ENCODE results near the gene STN1. TPM values are rescaled to one million over a fixed set of nuclear protein-coding genes. Genes with fewer than 3 reads are reported as not detected.

The STN1 gene
- total and polyA plus RNA-seq, 4 experiments from 2014 or later: 30.4 to 111 (median 71.2) TPM

DNA sequence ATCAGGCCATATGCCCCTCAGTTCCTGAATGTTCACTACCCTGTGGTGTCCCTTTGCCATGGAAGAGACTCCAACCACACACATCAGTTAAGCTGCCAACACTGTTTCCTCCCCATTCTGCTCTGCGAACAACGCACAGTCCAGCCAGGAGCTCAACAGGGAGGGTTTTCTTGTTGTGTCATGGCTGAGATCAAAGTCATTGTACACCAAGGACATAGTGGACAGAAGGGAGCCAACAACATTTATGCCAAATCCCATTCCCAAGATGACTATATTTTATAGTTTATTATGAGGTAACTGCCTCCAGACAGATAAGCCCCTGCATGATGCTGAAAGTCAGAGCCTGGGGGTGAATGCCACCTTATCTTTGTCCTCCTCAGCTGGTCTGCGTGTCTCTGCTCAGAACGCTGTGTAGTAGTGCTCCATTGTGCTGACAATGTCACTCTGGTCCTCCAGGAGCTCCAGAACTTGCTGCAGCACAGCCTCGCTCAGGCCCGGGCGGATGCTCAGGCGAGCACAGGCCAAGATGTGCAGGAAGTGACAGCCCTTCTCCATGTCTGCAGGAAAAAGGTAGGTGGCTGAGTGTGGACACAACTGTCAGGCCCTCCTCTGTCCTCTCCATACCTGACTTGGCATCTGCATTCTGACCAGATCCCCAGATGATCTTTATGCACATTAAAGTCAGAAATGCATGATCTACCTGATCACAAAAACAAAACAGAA, 35.5 kb downstream of the STN1 start:
- Mint-ChIP-seq H3K27ac (no peak overlapping the region), H3K9me3 (no peaks in the 10 kb centered on the region), H3K4me3 (peak overlapping the region in 1 of 8 donors; percentile 58), H3K36me3 (peaks cover 71 to 88% of the 10 kb centered on the region in 2 donors), H3K27me3 (no peaks in the 10 kb centered on the region), H3K4me1 (peaks cover 0 to 8% (median 3%) of the 10 kb centered on the region in 4 donors)
- H3K27me3 ChIP-seq (ENCODE audit: insufficient read depth, low read length): no peaks in the 10 kb centered on the region
- no peak overlapping the region for H3K4me3 ChIP-seq (ENCODE audit: low read length in 2 of 2)
- CTCF ChIA-PET (ENCODE audit: partially characterized antibody): interaction anchor here (1.1 to 2.6 kb wide), 2 partner anchors 7 to 169 kb away, joined by 4 to 6 read pairs; no protein-coding TSS in a partner anchor
- intact Hi-C loops (cut with micrococcal nuclease): no loop called here
- H3K36me3 ChIP-seq (ENCODE audit: insufficient read depth, low read length): peaks cover 83% of the 10 kb centered on the region
- POLR2A ChIA-PET (ENCODE audit: partially characterized antibody): no interaction called here
- H3K9me3 ChIP-seq (ENCODE audit: control insufficient read depth in 1 of 2, low read length in 2 of 2): no peaks in the 10 kb centered on the region
- H3K4me1 ChIP-seq (ENCODE audit: insufficient read depth, low read length): no peaks in the 10 kb centered on the region
- H3K27ac ChIP-seq (ENCODE audit: low read depth, low read length): no peak overlapping the region
- no peak for DNase-seq

DNA sequence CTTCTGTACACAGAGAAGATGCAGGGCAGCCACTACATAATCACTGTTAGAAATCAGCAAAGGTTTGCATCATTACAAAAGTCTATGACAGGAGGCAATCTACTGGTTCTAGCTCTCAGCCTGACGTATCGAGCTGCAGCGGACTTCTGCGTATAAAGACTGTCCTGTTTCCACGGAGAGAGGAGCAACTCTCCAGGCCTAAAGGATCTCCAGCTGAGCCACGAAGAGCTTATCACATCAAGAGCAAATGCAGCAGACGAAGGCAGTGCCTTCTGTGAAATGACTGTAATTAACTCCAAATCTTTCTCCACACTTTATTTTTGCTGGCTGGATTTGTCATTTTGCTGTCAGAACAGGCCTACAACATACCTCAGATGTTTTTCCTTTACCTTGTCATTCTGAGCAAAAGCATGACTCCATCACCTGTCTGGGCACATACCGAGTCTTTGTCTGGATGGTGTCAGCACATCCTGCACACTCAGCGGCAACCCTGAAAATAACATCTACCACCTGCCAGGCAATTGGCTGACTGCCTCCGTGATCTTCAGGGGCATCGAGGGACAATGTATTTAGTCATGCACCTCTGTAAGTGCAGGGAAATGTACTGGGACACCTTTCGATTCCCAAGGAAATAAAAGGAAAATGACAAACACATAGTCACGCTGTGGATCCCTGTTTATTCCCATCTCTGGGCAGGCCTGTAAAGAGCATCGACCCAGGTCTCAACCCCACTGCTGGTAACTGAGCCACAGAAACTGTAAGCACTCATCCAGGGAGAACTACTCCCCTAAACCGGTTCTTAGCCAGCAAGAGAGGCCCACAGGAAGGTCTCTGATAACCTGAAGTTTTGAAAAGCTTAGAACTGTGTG, 36.3 kb downstream of the STN1 start:
- Histone ChIP-seq H3K36me3 (ENCODE audit: insufficient read depth, low read length) (peaks cover 83% of the 10 kb centered on the region), H3K4me3 (ENCODE audit: low read length in 2 of 2) (no peak overlapping the region), H3K27ac (ENCODE audit: low read depth, low read length) (no peak overlapping the region), H3K27me3 (ENCODE audit: insufficient read depth, low read length) (no peaks in the 10 kb centered on the region), H3K9me3 (ENCODE audit: control insufficient read depth in 1 of 2, low read length in 2 of 2) (no peaks in the 10 kb centered on the region), H3K4me1 (ENCODE audit: insufficient read depth, low read length) (no peaks in the 10 kb centered on the region)
- H3K4me3 Mint-ChIP-seq: no peak overlapping the region
- H3K27ac Mint-ChIP-seq: peak overlapping the region in 1 of 7 donors; percentile 77
- intact Hi-C loops (cut with micrococcal nuclease): no loop called here
- no peaks in the 10 kb centered on the region for H3K9me3 Mint-ChIP-seq
- ChIA-PET CTCF (ENCODE audit: partially characterized antibody) (interaction anchor here (1.1 to 2.6 kb wide), 3 partner anchors 8 to 169 kb away, joined by 4 to 6 read pairs (median 5); no protein-coding TSS in a partner anchor), POLR2A (ENCODE audit: partially characterized antibody) (no interaction called here)
- H3K27me3 Mint-ChIP-seq: no peaks in the 10 kb centered on the region
- no peak for DNase-seq
- peaks cover 0 to 8% (median 3%) of the 10 kb centered on the region in 4 donors for H3K4me1 Mint-ChIP-seq
- H3K36me3 Mint-ChIP-seq: peaks cover 69 to 84% of the 10 kb centered on the region in 2 donors

DNA sequence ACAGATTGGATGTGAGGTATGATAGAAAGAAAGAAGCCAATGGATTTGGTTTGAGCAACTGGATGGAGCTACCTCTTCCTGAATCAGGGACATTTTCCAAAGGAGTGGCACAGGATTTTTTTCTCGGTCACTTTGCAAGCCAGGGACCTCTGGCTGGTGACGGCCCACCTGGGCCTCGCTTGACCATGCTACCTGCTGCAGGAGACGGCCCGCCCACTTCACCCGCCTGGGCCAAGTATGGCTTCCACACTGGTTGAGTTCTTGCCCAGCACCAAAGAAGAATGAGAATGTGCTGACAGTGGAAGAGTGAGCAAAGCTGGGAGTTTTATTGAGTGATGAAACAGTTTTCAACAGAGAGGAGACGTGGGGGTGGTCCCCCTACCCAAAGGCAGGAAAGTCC, 38.2 kb downstream of the STN1 start:
- Histone ChIP-seq H3K27me3 (ENCODE audit: insufficient read depth, low read length) (no peaks in the 10 kb centered on the region), H3K9me3 (ENCODE audit: control insufficient read depth in 1 of 2, low read length in 2 of 2) (no peaks in the 10 kb centered on the region), H3K4me1 (ENCODE audit: insufficient read depth, low read length) (no peaks in the 10 kb centered on the region), H3K36me3 (ENCODE audit: insufficient read depth, low read length) (peaks cover 78% of the 10 kb centered on the region), H3K27ac (ENCODE audit: low read depth, low read length) (no peak overlapping the region), H3K4me3 (ENCODE audit: low read length in 2 of 2) (no peak overlapping the region)
- DNase-seq: no peak
- ChIA-PET CTCF (ENCODE audit: partially characterized antibody) (interaction anchor here (1.0 to 2.6 kb wide), 3 partner anchors 8 to 166 kb away, joined by 3 to 6 read pairs (median 4); no protein-coding TSS in a partner anchor), POLR2A (ENCODE audit: partially characterized antibody) (no interaction called here)
- no peaks in the 10 kb centered on the region for H3K27me3 Mint-ChIP-seq
- no peaks in the 10 kb centered on the region for H3K9me3 Mint-ChIP-seq
- H3K4me1 Mint-ChIP-seq: peaks cover 0 to 8% (median 3%) of the 10 kb centered on the region in 4 donors
- no peak overlapping the region for H3K4me3 Mint-ChIP-seq
- H3K36me3 Mint-ChIP-seq: peaks cover 73 to 82% of the 10 kb centered on the region in 2 donors
- intact Hi-C loops (cut with micrococcal nuclease): no loop called here
- peak overlapping the region in 2 of 7 donors; percentile 27 to 71 for H3K27ac Mint-ChIP-seq

DNA sequence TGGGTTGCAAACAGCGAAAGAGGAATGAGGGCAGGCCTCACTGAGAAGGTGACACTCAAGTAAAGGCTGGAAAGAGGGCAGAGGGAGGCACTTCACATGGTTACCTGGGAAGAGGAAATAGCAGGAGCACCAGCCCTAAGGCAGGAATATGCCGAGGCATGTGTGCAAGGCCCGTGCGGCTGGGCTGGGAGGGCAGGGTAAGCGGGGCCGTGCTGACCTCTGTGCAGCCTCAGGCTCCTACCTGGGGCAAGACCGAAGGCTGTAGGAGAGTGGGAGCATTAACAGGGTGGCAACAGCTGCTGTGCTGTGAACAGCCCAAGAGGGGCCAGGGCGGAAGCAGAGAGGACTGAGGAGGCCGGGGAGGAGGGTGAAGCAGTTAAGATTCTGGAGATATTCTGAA, 38.6 kb downstream of the STN1 start:
- POLR2A ChIA-PET (ENCODE audit: partially characterized antibody): no interaction called here
- Histone ChIP-seq H3K4me3 (ENCODE audit: low read length in 2 of 2) (no peak overlapping the region), H3K27ac (ENCODE audit: low read depth, low read length) (no peak overlapping the region), H3K9me3 (ENCODE audit: control insufficient read depth in 1 of 2, low read length in 2 of 2) (no peaks in the 10 kb centered on the region), H3K4me1 (ENCODE audit: insufficient read depth, low read length) (no peaks in the 10 kb centered on the region), H3K27me3 (ENCODE audit: insufficient read depth, low read length) (no peaks in the 10 kb centered on the region), H3K36me3 (ENCODE audit: insufficient read depth, low read length) (peaks cover 73% of the 10 kb centered on the region)
- Mint-ChIP-seq H3K36me3 (peaks cover 73 to 80% of the 10 kb centered on the region in 2 donors), H3K4me3 (no peak overlapping the region), H3K4me1 (peaks cover 0 to 8% (median 3%) of the 10 kb centered on the region in 4 donors), H3K27me3 (no peaks in the 10 kb centered on the region), H3K27ac (peak overlapping the region in 3 of 7 donors; percentile 3 to 71 (median 53)), H3K9me3 (no peaks in the 10 kb centered on the region)
- CTCF ChIA-PET (ENCODE audit: partially characterized antibody): interaction anchor here (1.0 to 2.6 kb wide), 4 partner anchors 9 to 167 kb away, joined by 3 to 6 read pairs (median 4); no protein-coding TSS in a partner anchor
- no peak for DNase-seq
- intact Hi-C loops (cut with micrococcal nuclease): no loop called here

DNA sequence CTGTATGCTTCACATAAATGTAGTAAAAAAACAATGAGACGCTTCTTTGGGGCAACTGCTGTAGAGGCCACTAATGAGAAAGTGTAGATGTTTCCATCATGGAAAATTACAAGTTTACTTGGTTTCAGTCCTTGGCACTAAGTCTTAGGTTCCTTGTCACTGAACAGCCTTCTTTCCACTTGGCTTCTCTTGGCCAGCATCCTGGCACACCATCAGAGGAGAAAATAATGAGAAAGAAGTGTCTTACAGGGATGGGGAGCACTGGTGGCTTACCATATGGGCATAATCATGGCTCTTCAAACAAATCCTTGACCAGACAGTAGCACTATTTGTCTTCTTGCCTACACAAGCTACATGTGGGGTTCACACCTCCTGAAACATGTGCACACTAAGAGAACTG, 40.1 kb downstream of the STN1 start:
- peaks cover 67% of the 10 kb centered on the region for H3K36me3 ChIP-seq (ENCODE audit: insufficient read depth, low read length)
- no peaks in the 10 kb centered on the region for H3K4me1 ChIP-seq (ENCODE audit: insufficient read depth, low read length)
- H3K36me3 Mint-ChIP-seq: peaks cover 67 to 76% of the 10 kb centered on the region in 2 donors
- peak overlapping the region in 2 of 7 donors; percentile 21 to 30 for H3K27ac Mint-ChIP-seq
- ChIA-PET POLR2A (ENCODE audit: partially characterized antibody) (no interaction called here), CTCF (ENCODE audit: partially characterized antibody) (interaction anchor here (1.5 kb wide), 1 partner anchor 165 kb away, joined by 5 read pairs; no protein-coding TSS in a partner anchor)
- peaks cover 0 to 8% (median 3%) of the 10 kb centered on the region in 4 donors for H3K4me1 Mint-ChIP-seq
- no peak overlapping the region for H3K4me3 Mint-ChIP-seq
- intact Hi-C loops (cut with micrococcal nuclease): no loop called here
- no peak overlapping the region for H3K27ac ChIP-seq (ENCODE audit: low read depth, low read length)
- H3K9me3 ChIP-seq (ENCODE audit: control insufficient read depth in 1 of 2, low read length in 2 of 2): no peaks in the 10 kb centered on the region
- no peak overlapping the region for H3K4me3 ChIP-seq (ENCODE audit: low read length in 2 of 2)
- DNase-seq: no peak
- no peaks in the 10 kb centered on the region for H3K27me3 ChIP-seq (ENCODE audit: insufficient read depth, low read length)
- no peaks in the 10 kb centered on the region for H3K9me3 Mint-ChIP-seq
- H3K27me3 Mint-ChIP-seq: no peaks in the 10 kb centered on the region

DNA sequence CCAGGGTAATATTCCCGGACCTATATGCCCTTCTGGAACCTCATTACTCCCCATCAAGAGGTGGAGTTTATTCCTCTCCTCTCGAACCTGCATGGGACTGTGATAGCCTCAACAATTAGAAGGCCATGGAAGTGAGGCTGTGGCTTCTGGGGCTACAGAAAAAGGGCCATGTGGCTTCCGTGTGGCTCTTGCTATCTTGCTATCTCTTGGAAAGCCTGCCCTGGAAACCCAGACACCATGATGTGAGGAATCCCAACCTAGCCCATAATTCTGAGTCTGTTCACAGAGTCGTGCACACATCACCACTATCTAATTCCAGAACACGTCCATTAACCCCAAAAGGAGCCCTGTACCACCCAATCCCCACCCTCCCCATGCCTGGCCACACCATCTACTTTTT, 41.8 kb downstream of the STN1 start:
- Histone ChIP-seq H3K4me3 (ENCODE audit: low read length in 2 of 2) (no peak overlapping the region), H3K4me1 (ENCODE audit: insufficient read depth, low read length) (no peaks in the 10 kb centered on the region), H3K9me3 (ENCODE audit: control insufficient read depth in 1 of 2, low read length in 2 of 2) (no peaks in the 10 kb centered on the region), H3K27me3 (ENCODE audit: insufficient read depth, low read length) (no peaks in the 10 kb centered on the region), H3K36me3 (ENCODE audit: insufficient read depth, low read length) (peaks cover 55% of the 10 kb centered on the region), H3K27ac (ENCODE audit: low read depth, low read length) (no peak overlapping the region)
- intact Hi-C loops (cut with micrococcal nuclease): no loop called here
- Mint-ChIP-seq H3K27me3 (no peaks in the 10 kb centered on the region), H3K4me1 (peaks cover 0 to 8% (median 3%) of the 10 kb centered on the region in 4 donors), H3K4me3 (no peak overlapping the region), H3K27ac (peak overlapping the region in 2 of 7 donors; percentile 29 to 30), H3K36me3 (peaks cover 60 to 71% of the 10 kb centered on the region in 2 donors), H3K9me3 (no peaks in the 10 kb centered on the region)
- no peak for DNase-seq
- POLR2A ChIA-PET (ENCODE audit: partially characterized antibody): no interaction called here
- CTCF ChIA-PET (ENCODE audit: partially characterized antibody): interaction anchor here (1.5 kb wide), 1 partner anchor 12 kb away, joined by 5 read pairs; no protein-coding TSS in a partner anchor

DNA sequence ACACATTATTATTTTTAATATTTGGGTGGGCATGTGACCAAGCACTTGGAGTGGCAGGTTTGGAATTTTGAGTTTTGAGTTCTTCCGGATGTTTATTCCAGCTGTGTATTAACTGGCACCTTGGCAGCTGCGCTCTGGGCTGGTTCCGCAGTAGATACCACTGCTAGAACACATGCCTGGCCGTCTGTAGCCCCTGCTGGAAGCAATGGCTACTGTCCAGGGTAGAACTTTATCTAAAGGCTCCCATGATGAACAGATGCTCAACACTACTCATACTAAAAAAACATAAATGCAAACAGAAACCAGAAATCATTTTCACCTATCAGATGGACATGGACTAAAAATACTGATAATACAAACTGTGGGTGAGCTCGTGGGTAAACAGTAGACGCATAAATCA, 43.3 kb downstream of the STN1 start:
- Mint-ChIP-seq H3K27ac (peak overlapping the region in 1 of 7 donors; percentile 73), H3K4me1 (peaks cover 0 to 8% (median 2%) of the 10 kb centered on the region in 4 donors), H3K9me3 (no peaks in the 10 kb centered on the region), H3K36me3 (peaks cover 48 to 61% of the 10 kb centered on the region in 2 donors), H3K27me3 (no peaks in the 10 kb centered on the region), H3K4me3 (no peak overlapping the region)
- no peak overlapping the region for H3K4me3 ChIP-seq (ENCODE audit: low read length in 2 of 2)
- H3K9me3 ChIP-seq (ENCODE audit: control insufficient read depth in 1 of 2, low read length in 2 of 2): no peaks in the 10 kb centered on the region
- intact Hi-C loops (cut with micrococcal nuclease): no loop called here
- DNase-seq: no peak
- H3K27me3 ChIP-seq (ENCODE audit: insufficient read depth, low read length): no peaks in the 10 kb centered on the region
- CTCF ChIA-PET (ENCODE audit: partially characterized antibody): interaction anchor here (1.5 kb wide), 1 partner anchor 13 kb away, joined by 5 read pairs; no protein-coding TSS in a partner anchor
- H3K27ac ChIP-seq (ENCODE audit: low read depth, low read length): no peak overlapping the region
- no peaks in the 10 kb centered on the region for H3K4me1 ChIP-seq (ENCODE audit: insufficient read depth, low read length)
- POLR2A ChIA-PET (ENCODE audit: partially characterized antibody): no interaction called here
- peaks cover 41% of the 10 kb centered on the region for H3K36me3 ChIP-seq (ENCODE audit: insufficient read depth, low read length)

Data from CD4-positive, alpha-beta memory T cell (primary cell).